Neural crest cell (in vitro differentiated cells): ENCODE measurements around the gene PNPLA7. TPM values are rescaled to one million over a fixed set of nuclear protein-coding genes. Genes with fewer than 3 reads are reported as not detected.

Source experiments
- DNase-seq: peaks from one replicate; pipeline ENCODE4 v3.0.0; 2021; ENCODE audit warnings: low read depth, mixed read lengths, low spot score
- H3K27ac Mint-ChIP-seq: one replicate; pipeline ENCODE4 v1.8.0; 2021; ENCODE audit warnings: mild to moderate bottlenecking, mixed read lengths; ENCODE audit not compliant: unreplicated experiment
- H3K27me3 Mint-ChIP-seq: 2 replicates; pipeline ENCODE4 v1.8.0; 2021; ENCODE audit warnings: low read depth, mild to moderate bottlenecking, mixed read lengths
- H3K36me3 Mint-ChIP-seq: 2 replicates; pipeline ENCODE4 v1.8.0; 2021; ENCODE audit warnings: low read depth, mild to moderate bottlenecking, mixed read lengths
- H3K4me1 Mint-ChIP-seq: 2 replicates; pipeline ENCODE4 v1.8.0; 2021; ENCODE audit warnings: mixed read lengths
- H3K4me3 Mint-ChIP-seq: one replicate; pipeline ENCODE4 v1.8.0; 2021; ENCODE audit warnings: mild to moderate bottlenecking, mixed read lengths
- H3K9me3 Mint-ChIP-seq: 2 replicates; pipeline ENCODE4 v1.8.0; 2021; ENCODE audit warnings: mixed read lengths
- CTCF ChIP-seq: fragments of 200-600 bp; sonication (generic); conservative IDR thresholded peaks from 2 replicates; pipeline ENCODE4 v1.5.0; 2021; ENCODE audit warnings: antibody characterized with exemption, mild to moderate bottlenecking
- total RNA-seq: library from RNA; stranded (reverse); gene quantifications from 2 replicates; pipeline ENCODE4 v1.2.1, GENCODE V29; 2021

PNPLA7 gene
- total RNA-seq, 1 donor from 2014 or later, result 2.2 TPM

GRCh38 chr9:137429546-137429890 is 120.7 kb downstream of the PNPLA7 start:
- H3K9me3 Mint-ChIP-seq, result no peaks in the 10 kb centered on the region
- H3K27me3 Mint-ChIP-seq, result no peaks in the 10 kb centered on the region
- no peaks in the 10 kb centered on the region for H3K4me1 Mint-ChIP-seq
- no peaks in the 10 kb centered on the region for H3K36me3 Mint-ChIP-seq
- H3K27ac Mint-ChIP-seq, result no peak overlapping the region
- DNase-seq, result no peak
- no peak overlapping the region for H3K4me3 Mint-ChIP-seq
- no peak for TF ChIP-seq CTCF

GRCh38 chr9:137428841-137429545 is 121.2 kb downstream of the PNPLA7 start:
- Mint-ChIP-seq H3K4me3 (no peak overlapping the region), H3K4me1 (no peaks in the 10 kb centered on the region), H3K27ac (no peak overlapping the region), H3K36me3 (no peaks in the 10 kb centered on the region), H3K9me3 (no peaks in the 10 kb centered on the region), H3K27me3 (peaks cover 3% of the 10 kb centered on the region)
- no peak for DNase-seq
- no peak for TF ChIP-seq CTCF

GRCh38 chr9:137428311-137428630 is 121.9 kb downstream of the PNPLA7 start:
- H3K4me1 Mint-ChIP-seq, result no peaks in the 10 kb centered on the region
- TF ChIP-seq CTCF, result no peak
- H3K4me3 Mint-ChIP-seq, result no peak overlapping the region
- H3K27ac Mint-ChIP-seq, result no peak overlapping the region
- no peaks in the 10 kb centered on the region for H3K9me3 Mint-ChIP-seq
- H3K27me3 Mint-ChIP-seq, result peaks cover 3% of the 10 kb centered on the region
- H3K36me3 Mint-ChIP-seq, result no peaks in the 10 kb centered on the region
- DNase-seq, result no peak

GRCh38 chr9:137427454-137428310 is 122.5 kb downstream of the PNPLA7 start:
- Mint-ChIP-seq H3K9me3 (no peaks in the 10 kb centered on the region), H3K36me3 (no peaks in the 10 kb centered on the region), H3K27me3 (peaks cover 3% of the 10 kb centered on the region), H3K27ac (no peak overlapping the region), H3K4me1 (no peaks in the 10 kb centered on the region), H3K4me3 (no peak overlapping the region)
- no peak for DNase-seq
- no peak for TF ChIP-seq CTCF

GRCh38 chr9:137426018-137426681 is 124.1 kb downstream of the PNPLA7 start:
- no peak for TF ChIP-seq CTCF
- Mint-ChIP-seq H3K4me3 (no peak overlapping the region), H3K4me1 (peaks cover 8% of the 10 kb centered on the region), H3K9me3 (no peaks in the 10 kb centered on the region), H3K27me3 (peaks cover 3% of the 10 kb centered on the region), H3K27ac (no peak overlapping the region), H3K36me3 (no peaks in the 10 kb centered on the region)
- no peak for DNase-seq
